ENCODE data around the gene CEP20. TPM values are rescaled to one million over a fixed set of nuclear protein-coding genes. Genes with fewer than 3 reads are reported as not detected.
"Not testable (repeated sequence)": the region's sequence is repeated elsewhere in the genome, so short reads cannot be mapped to it uniquely, and the experiment has no call there.

Gene CEP20
- total and polyA plus RNA-seq, 3 donors from 2014 or later = 32.4 to 70.6 (median 45.1) TPM

GRCh38 chr16:15854906-15855703 lies 33.3 kb downstream of the CEP20 start:
- Histone ChIP-seq H3K27ac (peak overlapping the region; percentile 67 to 87), H3K27me3 (no peaks in the 10 kb centered on the region), H3K4me3 (peak overlapping the region; percentile 58 to 59), H3K9me3 (no peaks in the 10 kb centered on the region), H3K36me3 (ENCODE audit: low read depth, missing control alignments) (no peaks in the 10 kb centered on the region), H3K4me1 (peaks cover 6% of the 10 kb centered on the region)
- 47 to 50% methylated on average over 15 of the region's 15 CpGs for WGBS, 2 donors
- intact Hi-C loops (cut with DNase I; ENCODE audit: low total_unique reads) = no loop called here
- TF ChIP-seq CTCF (IDR thresholded peaks at IDR 0.05) (no peak), POLR2A (IDR thresholded peaks at IDR 0.05) (no peak)
- DNase-seq = no peak

GRCh38 chr16:15854061-15854460 lies 34.3 kb downstream of the CEP20 start:
- Histone ChIP-seq H3K9me3 (no peaks in the 10 kb centered on the region), H3K36me3 (ENCODE audit: low read depth, missing control alignments) (no peaks in the 10 kb centered on the region), H3K27me3 (no peaks in the 10 kb centered on the region), H3K27ac (peak overlapping the region; percentile 67 to 87), H3K4me3 (peak overlapping the region; percentile 58 to 59), H3K4me1 (peaks cover 6% of the 10 kb centered on the region)
- DNase-seq = no peak
- TF ChIP-seq POLR2A (IDR thresholded peaks at IDR 0.05) (no peak), CTCF (IDR thresholded peaks at IDR 0.05) (no peak)
- intact Hi-C loops (cut with DNase I; ENCODE audit: low total_unique reads) = no loop called here
- 52 to 54% methylated on average over 3 of the region's 3 CpGs for WGBS, 2 donors

GRCh38 chr16:15853021-15853420 lies 35.4 kb downstream of the CEP20 start:
- no peak for DNase-seq
- Histone ChIP-seq H3K27me3 (no peaks in the 10 kb centered on the region), H3K4me3 (peak overlapping the region; percentile 58 to 59), H3K27ac (peak overlapping the region; percentile 67 to 87), H3K36me3 (ENCODE audit: low read depth, missing control alignments) (no peaks in the 10 kb centered on the region), H3K4me1 (peaks cover 6% of the 10 kb centered on the region), H3K9me3 (no peaks in the 10 kb centered on the region)
- TF ChIP-seq CTCF (IDR thresholded peaks at IDR 0.05) (no peak), POLR2A (IDR thresholded peaks at IDR 0.05) (no peak)
- 69 to 84% methylated on average over 4 of the region's 4 CpGs for WGBS, 2 donors
- intact Hi-C loops (cut with DNase I; ENCODE audit: low total_unique reads) = no loop called here

- H3K36me3 ChIP-seq (ENCODE audit: low read depth, missing control alignments); H3K27me3 ChIP-seq; H3K4me3 ChIP-seq; H3K9me3 ChIP-seq; H3K4me1 ChIP-seq; intact Hi-C loops (cut with DNase I; ENCODE audit: low total_unique reads); DNase-seq: not testable (repeated sequence)
- WGBS, 2 donors = 71 to 74% methylated on average over 6 of the region's 6 CpGs
- H3K27ac ChIP-seq = peak overlapping the region in 1 of 2 donors; percentile 3
Observed at GRCh38 chr16:15850555-15850954, 37.8 kb downstream of the CEP20 start.

GRCh38 chr16:15849209-15849981 lies 39.0 kb downstream of the CEP20 start:
- Histone ChIP-seq H3K36me3 (ENCODE audit: low read depth, missing control alignments) (no peaks in the 10 kb centered on the region), H3K27ac (peak overlapping the region; percentile 3 to 31), H3K4me3 (no peak overlapping the region), H3K27me3 (no peaks in the 10 kb centered on the region), H3K9me3 (no peaks in the 10 kb centered on the region), H3K4me1 (no peaks in the 10 kb centered on the region)
- 76 to 80% methylated on average over 12 of the region's 12 CpGs for WGBS, 2 donors
- DNase-seq = no peak
- TF ChIP-seq CTCF (IDR thresholded peaks at IDR 0.05) (no peak), POLR2A (IDR thresholded peaks at IDR 0.05) (no peak)
- intact Hi-C loops (cut with DNase I; ENCODE audit: low total_unique reads) = no loop called here
